Embryonic facial prominence (tissue), 1 donor: ENCODE measurements around the gene FBXO45.
A peak's percentile ranks its signal among the peaks of the same experiment; 100 is the strongest.
"Not testable (repeated sequence)": the region's sequence is repeated elsewhere in the genome, so short reads cannot be mapped to it uniquely, and the experiment has no call there.

ENCODE experiments used
- DNase-seq: peaks from one replicate; pipeline ENCODE4 v3.0.0-alpha.2; 2016; ENCODE audit errors: extremely low spot score

The FBXO45 gene

GRCh38 chr3:196568246-196569002, at the start of gene FBXO45, which contains the start of gene WDR53:
TSS of gene FBXO45 (plus strand) at chr3:196568660. CDS start at chr3:196568985, 325 bp downstream.
TSS of gene WDR53 (minus strand) at chr3:196568554. CDS start at chr3:196561475, 7,079 bp downstream.
- peak; percentile 90 for DNase-seq

- DNase-seq, result no peak
Observed at GRCh38 chr3:196518966-196519717, 49.3 kb upstream of the FBXO45 start.

- no peak for DNase-seq
Observed at GRCh38 chr3:196519718-196520082, 48.8 kb upstream of the FBXO45 start.

GRCh38 chr3:196521291-196521690, 47.2 kb upstream of the FBXO45 start:
- DNase-seq, result not testable (repeated sequence)

- no peak for DNase-seq
Observed at GRCh38 chr3:196523841-196524240, 44.6 kb upstream of the FBXO45 start.

GRCh38 chr3:196524527-196524926, 43.9 kb upstream of the FBXO45 start:
- no peak for DNase-seq

- DNase-seq, result no peak
Observed at GRCh38 chr3:196525141-196525540, 43.3 kb upstream of the FBXO45 start.

GRCh38 chr3:196528639-196529233, 39.7 kb upstream of the FBXO45 start:
- DNase-seq, result no peak

- no peak for DNase-seq
Observed at GRCh38 chr3:196531418-196531817, 37.0 kb upstream of the FBXO45 start.

GRCh38 chr3:196533260-196533681, 35.2 kb upstream of the FBXO45 start:
- DNase-seq, result no peak

- DNase-seq, result no peak
Observed at GRCh38 chr3:196537319-196537984, 31.0 kb upstream of the FBXO45 start.

GRCh38 chr3:196541684-196542445, 26.6 kb upstream of the FBXO45 start:
- no peak for DNase-seq

GRCh38 chr3:196544491-196544992, 23.9 kb upstream of the FBXO45 start:
- DNase-seq, result no peak

GRCh38 chr3:196546537-196546936, 21.9 kb upstream of the FBXO45 start:
- no peak for DNase-seq

- DNase-seq, result no peak
Observed at GRCh38 chr3:196547067-196547466, 21.4 kb upstream of the FBXO45 start.

- DNase-seq, result not testable (repeated sequence)
Observed at GRCh38 chr3:196549312-196549711, 19.1 kb upstream of the FBXO45 start.

GRCh38 chr3:196550172-196550571, 18.3 kb upstream of the FBXO45 start:
- DNase-seq, result not testable (repeated sequence)

GRCh38 chr3:196552253-196552652, 16.2 kb upstream of the FBXO45 start:
- DNase-seq, result no peak

- no peak for DNase-seq
Observed at GRCh38 chr3:196553551-196553950, 14.9 kb upstream of the FBXO45 start.

GRCh38 chr3:196554205-196554604, 14.3 kb upstream of the FBXO45 start:
- DNase-seq, result no peak

GRCh38 chr3:196555295-196555694, 13.2 kb upstream of the FBXO45 start:
- DNase-seq, result no peak
